ENCODE data around the gene H2BK1.
A peak's percentile ranks its signal among the peaks of the same experiment; 100 is the strongest.

The H2BK1 gene

GRCh38 chr7:151252961-151253711 is 42.8 kb upstream of the H2BK1 start:
- DNase-seq (ENCODE audit: low spot score) = no peak
- TF ChIP-seq CTCF (conservative IDR thresholded peaks at IDR 0.05; ENCODE audit: low read depth) = no peak
- ChIA-PET CTCF (no interaction called here), POLR2A (ENCODE audit: low non-redundant PET) (no interaction called here)
- H3K27ac ChIP-seq = peak overlapping the region; percentile 77

GRCh38 chr7:151252561-151252835 is 42.2 kb upstream of the H2BK1 start:
- DNase-seq (ENCODE audit: low spot score) = no peak
- no peak for TF ChIP-seq CTCF (conservative IDR thresholded peaks at IDR 0.05; ENCODE audit: low read depth)
- POLR2A ChIA-PET (ENCODE audit: low non-redundant PET) = no interaction called here
- H3K27ac ChIP-seq = peak overlapping the region; percentile 77
- CTCF ChIA-PET = no interaction called here

GRCh38 chr7:151251689-151252560 is 41.6 kb upstream of the H2BK1 start:
- CTCF ChIA-PET = no interaction called here
- DNase-seq (ENCODE audit: low spot score) = peak; percentile 45
- POLR2A ChIA-PET (ENCODE audit: low non-redundant PET) = no interaction called here
- TF ChIP-seq CTCF (conservative IDR thresholded peaks at IDR 0.05; ENCODE audit: low read depth) = no peak
- peak overlapping the region; percentile 77 for H3K27ac ChIP-seq

- no peak for DNase-seq (ENCODE audit: low spot score)
- ChIA-PET CTCF (no interaction called here), POLR2A (ENCODE audit: low non-redundant PET) (no interaction called here)
- TF ChIP-seq CTCF (conservative IDR thresholded peaks at IDR 0.05; ENCODE audit: low read depth) = no peak
- H3K27ac ChIP-seq = peak overlapping the region; percentile 77
These were observed 41.0 kb upstream of the H2BK1 start for GRCh38 chr7:151251328-151251688.

GRCh38 chr7:151250181-151251132 is 40.2 kb upstream of the H2BK1 start:
- ChIA-PET POLR2A (ENCODE audit: low non-redundant PET) (no interaction called here), CTCF (interaction anchor here (0.7 kb wide), 1 partner anchor 7 kb away, joined by 7 read pairs; no protein-coding TSS in a partner anchor)
- no peak for DNase-seq (ENCODE audit: low spot score)
- peak overlapping the region; percentile 77 for H3K27ac ChIP-seq
- TF ChIP-seq CTCF (conservative IDR thresholded peaks at IDR 0.05; ENCODE audit: low read depth) = no peak

- peak overlapping the region; percentile 77 for H3K27ac ChIP-seq
- no peak for DNase-seq (ENCODE audit: low spot score)
- no peak for TF ChIP-seq CTCF (conservative IDR thresholded peaks at IDR 0.05; ENCODE audit: low read depth)
- POLR2A ChIA-PET (ENCODE audit: low non-redundant PET) = no interaction called here
- CTCF ChIA-PET = interaction anchor here (0.6 kb wide), 1 partner anchor 33 kb away, joined by 3 read pairs; no protein-coding TSS in a partner anchor
These were observed 39.4 kb upstream of the H2BK1 start for GRCh38 chr7:151249732-151250072.

Measured in RWPE1 (cell line).